IPS-18a (cell line): ENCODE results near the gene RFC4.

Source experiments
- H3K27ac ChIP-seq: one replicate; pipeline ENCODE4 v1.5.1; 2013; ENCODE audit warnings: low read length
- H3K27me3 ChIP-seq: one replicate; pipeline ENCODE4 v1.6.1; 2013; ENCODE audit warnings: mild to moderate bottlenecking, low read length; ENCODE audit not compliant: control insufficient read depth, insufficient read depth
- H3K36me3 ChIP-seq: one replicate; pipeline ENCODE4 v1.6.1; 2013; ENCODE audit warnings: low read depth, low read length; ENCODE audit not compliant: control insufficient read depth
- H3K4me1 ChIP-seq: one replicate; pipeline ENCODE4 v1.6.1; 2013; ENCODE audit warnings: low read depth, low read length; ENCODE audit not compliant: control insufficient read depth
- H3K4me3 ChIP-seq: one replicate; pipeline ENCODE4 v1.5.1; 2013; ENCODE audit warnings: low read length
- H3K9ac ChIP-seq: one replicate; pipeline ENCODE4 v1.6.1; 2013; ENCODE audit warnings: mild to moderate bottlenecking, low read length, moderate library complexity
- H3K9me3 ChIP-seq: one replicate; pipeline ENCODE4 v1.6.1; 2013; ENCODE audit warnings: low read depth, low read length; ENCODE audit not compliant: control insufficient read depth

Gene RFC4

GRCh38 chr3:186800285-186800684 is 6.0 kb downstream of the RFC4 start:
- Histone ChIP-seq H3K27ac (no peak overlapping the region), H3K9ac (no peak overlapping the region), H3K27me3 (no peaks in the 10 kb centered on the region), H3K4me1 (no peaks in the 10 kb centered on the region), H3K36me3 (peaks cover 79% of the 10 kb centered on the region), H3K9me3 (no peaks in the 10 kb centered on the region), H3K4me3 (no peak overlapping the region)

DNA sequence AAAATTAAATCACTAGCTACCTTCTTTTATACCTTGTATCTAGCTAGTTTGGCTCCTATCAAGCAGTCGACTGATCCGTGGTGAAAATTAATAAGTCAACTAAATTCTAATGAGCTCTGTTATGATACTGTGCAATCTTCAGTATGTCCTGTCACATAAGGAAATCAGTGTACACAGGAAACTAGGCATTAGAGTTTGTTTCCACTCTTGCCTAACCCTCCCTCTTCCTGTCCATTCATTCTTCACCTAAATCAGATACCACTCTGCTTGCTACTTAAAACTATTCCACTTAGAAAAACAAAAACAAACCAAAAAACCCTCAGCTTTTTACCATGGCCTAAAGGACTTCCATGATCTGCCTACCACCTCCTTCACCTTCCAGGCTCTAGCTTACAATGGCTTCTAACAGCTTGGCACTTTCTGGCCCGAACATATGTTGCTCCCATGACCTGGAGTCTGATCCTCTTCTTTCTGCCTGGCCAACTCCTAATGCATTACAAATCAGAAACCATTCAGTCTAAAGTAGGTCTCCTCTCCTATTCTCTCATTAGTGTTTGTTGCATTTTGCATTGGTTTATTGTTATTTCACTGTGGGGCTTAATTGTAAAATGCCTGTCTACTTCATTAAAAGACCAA is 7.9 kb downstream of the RFC4 start:
- no peak overlapping the region for H3K4me3 ChIP-seq
- no peaks in the 10 kb centered on the region for H3K27me3 ChIP-seq
- H3K4me1 ChIP-seq, result no peaks in the 10 kb centered on the region
- H3K9me3 ChIP-seq, result no peaks in the 10 kb centered on the region
- H3K36me3 ChIP-seq, result peaks cover 87% of the 10 kb centered on the region
- H3K9ac ChIP-seq, result no peak overlapping the region
- no peak overlapping the region for H3K27ac ChIP-seq

DNA sequence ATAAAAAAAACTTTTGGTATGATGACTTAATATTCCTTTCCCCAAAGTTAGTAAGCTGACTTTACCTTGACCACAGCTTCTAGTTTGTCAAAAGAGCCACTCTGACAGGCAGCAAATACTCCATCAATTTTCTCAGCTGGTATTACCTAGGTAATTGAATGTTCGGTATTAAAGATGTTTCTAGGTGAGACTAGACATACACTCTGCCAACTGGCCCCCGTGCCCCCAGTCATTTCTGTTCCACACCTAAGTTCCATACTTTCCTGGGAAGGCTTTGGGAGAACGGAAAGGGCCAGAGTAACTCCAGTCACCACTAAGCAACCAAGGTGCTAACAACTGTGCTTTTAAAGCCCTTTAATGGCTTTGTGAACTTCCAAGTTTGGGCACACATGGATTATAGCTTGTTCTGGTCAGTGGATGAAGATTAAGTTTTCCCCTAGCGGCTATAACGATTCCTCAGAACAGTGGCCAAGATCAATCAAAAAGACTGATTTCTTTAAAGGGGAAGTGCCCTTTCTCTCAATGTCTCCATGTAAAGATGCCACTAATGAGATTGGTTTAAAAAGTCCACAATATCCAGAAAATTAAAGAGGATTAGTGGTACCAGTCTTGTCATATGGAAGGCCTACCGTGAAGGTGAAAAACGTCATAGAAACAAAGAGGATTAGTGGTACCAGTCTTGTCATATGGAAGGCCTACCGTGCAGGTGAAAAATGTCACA is 15.9 kb downstream of the RFC4 start:
- H3K27ac ChIP-seq, result no peak overlapping the region
- H3K4me3 ChIP-seq, result no peak overlapping the region
- H3K9ac ChIP-seq, result no peak overlapping the region
- no peaks in the 10 kb centered on the region for H3K9me3 ChIP-seq
- no peaks in the 10 kb centered on the region for H3K27me3 ChIP-seq
- peaks cover 97% of the 10 kb centered on the region for H3K36me3 ChIP-seq
- H3K4me1 ChIP-seq, result no peaks in the 10 kb centered on the region

GRCh38 chr3:186789554-186790260 is 16.6 kb downstream of the RFC4 start:
- no peaks in the 10 kb centered on the region for H3K4me1 ChIP-seq
- H3K27ac ChIP-seq, result no peak overlapping the region
- no peak overlapping the region for H3K4me3 ChIP-seq
- no peaks in the 10 kb centered on the region for H3K27me3 ChIP-seq
- peaks cover 99% of the 10 kb centered on the region for H3K36me3 ChIP-seq
- no peak overlapping the region for H3K9ac ChIP-seq
- no peaks in the 10 kb centered on the region for H3K9me3 ChIP-seq

DNA sequence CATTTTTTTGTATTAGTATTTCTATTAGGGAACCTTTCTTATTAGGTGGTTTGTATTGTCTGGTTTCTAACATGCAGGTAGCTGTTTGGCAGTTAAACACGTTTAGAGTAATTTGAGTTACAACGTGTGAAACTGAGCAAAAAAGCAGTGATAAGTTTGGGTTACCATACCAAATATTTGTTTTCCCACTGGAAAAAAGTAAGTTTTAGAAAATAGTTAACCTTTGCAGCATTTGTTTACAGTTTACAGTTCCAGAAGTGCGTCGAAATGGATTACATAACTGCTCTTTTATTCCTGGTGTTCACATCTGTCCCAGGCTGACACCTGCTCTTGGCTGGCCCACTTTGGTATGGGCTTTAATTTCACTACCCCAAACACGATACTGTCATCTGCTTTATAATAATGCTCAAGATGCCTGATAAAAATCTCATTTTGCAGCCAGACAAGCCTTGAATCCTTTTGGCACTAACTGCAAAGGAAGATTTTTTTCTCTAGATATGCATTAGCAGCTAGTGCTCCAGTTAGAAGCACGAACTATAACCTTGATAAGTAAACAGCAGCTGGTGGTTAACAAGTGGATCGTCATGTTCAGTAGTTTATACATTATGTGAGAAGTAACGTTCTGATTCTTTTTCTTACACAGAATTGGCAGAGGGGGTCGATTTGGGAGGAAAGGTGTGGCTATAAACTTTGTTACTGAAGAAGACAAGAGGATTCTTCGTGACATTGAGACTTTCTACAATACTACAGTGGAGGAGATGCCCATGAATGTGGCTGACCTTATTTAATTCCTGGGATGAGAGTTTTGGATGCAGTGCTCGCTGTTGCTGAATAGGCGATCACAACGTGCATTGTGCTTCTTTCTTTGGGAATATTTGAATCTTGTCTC is 17.6 kb downstream of the RFC4 start:
- peaks cover 97% of the 10 kb centered on the region for H3K36me3 ChIP-seq
- H3K9me3 ChIP-seq, result no peaks in the 10 kb centered on the region
- no peak overlapping the region for H3K27ac ChIP-seq
- H3K27me3 ChIP-seq, result no peaks in the 10 kb centered on the region
- H3K4me1 ChIP-seq, result no peaks in the 10 kb centered on the region
- no peak overlapping the region for H3K9ac ChIP-seq
- no peak overlapping the region for H3K4me3 ChIP-seq

GRCh38 chr3:186787642-186788481 is 18.4 kb downstream of the RFC4 start:
- H3K27me3 ChIP-seq, result no peaks in the 10 kb centered on the region
- H3K36me3 ChIP-seq, result peaks cover 91% of the 10 kb centered on the region
- no peak overlapping the region for H3K4me3 ChIP-seq
- H3K4me1 ChIP-seq, result no peaks in the 10 kb centered on the region
- H3K27ac ChIP-seq, result no peak overlapping the region
- H3K9me3 ChIP-seq, result no peaks in the 10 kb centered on the region
- no peak overlapping the region for H3K9ac ChIP-seq

- H3K9me3 ChIP-seq, result no peaks in the 10 kb centered on the region
- peak overlapping the region; percentile 92 for H3K4me3 ChIP-seq
- H3K4me1 ChIP-seq, result peaks cover 4% of the 10 kb centered on the region
- no peak overlapping the region for H3K27ac ChIP-seq
- H3K9ac ChIP-seq, result peak overlapping the region; percentile 100
- no peaks in the 10 kb centered on the region for H3K27me3 ChIP-seq
- H3K36me3 ChIP-seq, result peaks cover 82% of the 10 kb centered on the region
These were observed 19.4 kb downstream of the RFC4 start for GRCh38 chr3:186786922-186787321.

- Histone ChIP-seq H3K9ac (peak overlapping the region; percentile 100), H3K27me3 (no peaks in the 10 kb centered on the region), H3K4me1 (peaks cover 4% of the 10 kb centered on the region), H3K36me3 (peaks cover 68% of the 10 kb centered on the region), H3K9me3 (no peaks in the 10 kb centered on the region), H3K27ac (no peak overlapping the region), H3K4me3 (peak overlapping the region; percentile 92)
These were observed 20.7 kb downstream of the RFC4 start for GRCh38 chr3:186785495-186786018.

GRCh38 chr3:186784820-186785494 is 21.3 kb downstream of the RFC4 start:
- peaks cover 4% of the 10 kb centered on the region for H3K4me1 ChIP-seq
- no peak overlapping the region for H3K27ac ChIP-seq
- no peaks in the 10 kb centered on the region for H3K9me3 ChIP-seq
- H3K4me3 ChIP-seq, result peak overlapping the region; percentile 92
- peak overlapping the region; percentile 100 for H3K9ac ChIP-seq
- H3K36me3 ChIP-seq, result peaks cover 62% of the 10 kb centered on the region
- H3K27me3 ChIP-seq, result no peaks in the 10 kb centered on the region
